Esophagus muscularis mucosa (tissue), 4 donors: ENCODE data around the gene ZNF605. TPM values are rescaled to one million over a fixed set of nuclear protein-coding genes. Genes with fewer than 3 reads are reported as not detected.
"Not testable (repeated sequence)": the region's sequence is repeated elsewhere in the genome, so short reads cannot be mapped to it uniquely, and the experiment has no call there.

Experiments used
- DNase-seq: peaks from one replicate; pipeline ENCODE4 v3.0.0-alpha.2; 2017; ENCODE audit errors: extremely low spot score
- H3K27ac ChIP-seq, 4 donors: fragments of 200-600 bp; sonication (generic); replicated peaks in 1 of 4; 1 replicate in 3 of 4; 2 replicates in 1 of 4; pipeline ENCODE4 v1.5.1; 2016 to 2019; ENCODE audit warnings: mild to moderate bottlenecking in 1 of 4
- H3K27me3 ChIP-seq, 4 donors: fragments of 200-600 bp; sonication (generic); one replicate each; pipeline versions ENCODE4 v1.5.1 to v1.6.0; 2016 to 2019
- H3K36me3 ChIP-seq, 4 donors: fragments of 200-600 bp; sonication (generic); one replicate each; pipeline ENCODE4 v1.5.1; 2016 to 2019
- H3K4me1 ChIP-seq, 4 donors: fragments of 200-600 bp; sonication (generic); one replicate each; pipeline ENCODE4 v1.5.1; 2016 to 2019
- H3K4me3 ChIP-seq, 4 donors: fragments of 200-600 bp; sonication (generic); 1 replicate in 2 of 4; 2 replicates in 2 of 4; pipeline ENCODE4 v1.5.1; 2016 to 2019; ENCODE audit warnings: mild to moderate bottlenecking in 4 of 4, moderate library complexity in 1 of 4
- H3K9me3 ChIP-seq, 4 donors: fragments of 200-600 bp; sonication (generic); 1 replicate in 3 of 4; 2 replicates in 1 of 4; pipeline ENCODE4 v1.5.1; 2016 to 2019
- EP300 ChIP-seq: sonication (generic); formaldehyde crosslinking; IDR thresholded peaks from one replicate; pipeline ENCODE4 v1.6.1; 2017; ENCODE audit warnings: antibody characterized with exemption
- POLR2A ChIP-seq: fragments of 450-650 bp; IDR thresholded peaks from one replicate; pipeline ENCODE4 v1.6.1; 2017; ENCODE audit warnings: antibody characterized with exemption, moderate library complexity, mild to moderate bottlenecking, low read depth
- POLR2AphosphoS5 ChIP-seq, 2 donors: sonication (generic); formaldehyde crosslinking; IDR thresholded peaks; one replicate each; pipeline ENCODE4 v1.6.1; 2017; ENCODE audit warnings: antibody characterized with exemption in 2 of 2
- WGBS: methylation state at CpG from one replicate; pipeline ENCODE4 v1.1.5; 2018; 5-methylcytosine and 5-hydroxymethylcytosine counted together
- intact Hi-C: fragments of 100-400 bp; cut with DNase I; formaldehyde crosslinking; loops from one replicate; pipeline ENCODE4 v1.15.1; 2023
- total RNA-seq, 4 donors: library from RNA; depleted of rRNA; stranded (reverse); fragments of >200 nt; gene quantifications; one replicate each; pipeline versions ENCODE4 v1.1.0 to v1.2.1, GENCODE V29; 2016
- TF ChIP-seq, protein P1 (sequence below), 3 experiments: fragments of 200-600 bp in 2 of 3; fragments of 450-650 bp in 1 of 3; sonication (generic) in 2 of 3; IDR thresholded peaks; one replicate each; pipeline ENCODE4 v1.5.1; 2017 to 2019; ENCODE audit warnings: antibody characterized with exemption in 3 of 3, mild to moderate bottlenecking in 2 of 3, moderate library complexity in 1 of 3

ZNF605 gene
- total RNA-seq, 4 donors from 2014 or later = 5.5 to 9.0 (median 6.1) TPM

GRCh38 chr12:132888852-132889251 is 67.3 kb downstream of the ZNF605 start:
- peak overlapping the region; percentile 89 to 98 (median 94) for H3K27ac ChIP-seq
- TF ChIP-seq POLR2A (no peak), EP300 (no peak), POLR2AphosphoS5 (IDR thresholded peaks at IDR 0.05) (no peak)
- TF ChIP-seq, protein P1, sequence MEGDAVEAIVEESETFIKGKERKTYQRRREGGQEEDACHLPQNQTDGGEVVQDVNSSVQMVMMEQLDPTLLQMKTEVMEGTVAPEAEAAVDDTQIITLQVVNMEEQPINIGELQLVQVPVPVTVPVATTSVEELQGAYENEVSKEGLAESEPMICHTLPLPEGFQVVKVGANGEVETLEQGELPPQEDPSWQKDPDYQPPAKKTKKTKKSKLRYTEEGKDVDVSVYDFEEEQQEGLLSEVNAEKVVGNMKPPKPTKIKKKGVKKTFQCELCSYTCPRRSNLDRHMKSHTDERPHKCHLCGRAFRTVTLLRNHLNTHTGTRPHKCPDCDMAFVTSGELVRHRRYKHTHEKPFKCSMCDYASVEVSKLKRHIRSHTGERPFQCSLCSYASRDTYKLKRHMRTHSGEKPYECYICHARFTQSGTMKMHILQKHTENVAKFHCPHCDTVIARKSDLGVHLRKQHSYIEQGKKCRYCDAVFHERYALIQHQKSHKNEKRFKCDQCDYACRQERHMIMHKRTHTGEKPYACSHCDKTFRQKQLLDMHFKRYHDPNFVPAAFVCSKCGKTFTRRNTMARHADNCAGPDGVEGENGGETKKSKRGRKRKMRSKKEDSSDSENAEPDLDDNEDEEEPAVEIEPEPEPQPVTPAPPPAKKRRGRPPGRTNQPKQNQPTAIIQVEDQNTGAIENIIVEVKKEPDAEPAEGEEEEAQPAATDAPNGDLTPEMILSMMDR (IDR thresholded peaks at IDR 0.05) = no peak
- no peaks in the 10 kb centered on the region for H3K9me3 ChIP-seq
- H3K36me3 ChIP-seq = peaks cover 3 to 10% (median 10%) of the 10 kb centered on the region in 4 donors
- 59% methylated on average over 5 of the region's 6 CpGs for WGBS
- intact Hi-C loops = loop anchor here (10.0 kb wide), 1 partner anchor 124 kb away; the partner anchor contains the start of gene ANKLE2
- H3K4me1 ChIP-seq = peaks cover 0 to 25% (median 18%) of the 10 kb centered on the region in 4 donors
- H3K4me3 ChIP-seq = peak overlapping the region in 1 of 4 donors; percentile 76
- no peaks in the 10 kb centered on the region for H3K27me3 ChIP-seq
- no peak for DNase-seq

DNA sequence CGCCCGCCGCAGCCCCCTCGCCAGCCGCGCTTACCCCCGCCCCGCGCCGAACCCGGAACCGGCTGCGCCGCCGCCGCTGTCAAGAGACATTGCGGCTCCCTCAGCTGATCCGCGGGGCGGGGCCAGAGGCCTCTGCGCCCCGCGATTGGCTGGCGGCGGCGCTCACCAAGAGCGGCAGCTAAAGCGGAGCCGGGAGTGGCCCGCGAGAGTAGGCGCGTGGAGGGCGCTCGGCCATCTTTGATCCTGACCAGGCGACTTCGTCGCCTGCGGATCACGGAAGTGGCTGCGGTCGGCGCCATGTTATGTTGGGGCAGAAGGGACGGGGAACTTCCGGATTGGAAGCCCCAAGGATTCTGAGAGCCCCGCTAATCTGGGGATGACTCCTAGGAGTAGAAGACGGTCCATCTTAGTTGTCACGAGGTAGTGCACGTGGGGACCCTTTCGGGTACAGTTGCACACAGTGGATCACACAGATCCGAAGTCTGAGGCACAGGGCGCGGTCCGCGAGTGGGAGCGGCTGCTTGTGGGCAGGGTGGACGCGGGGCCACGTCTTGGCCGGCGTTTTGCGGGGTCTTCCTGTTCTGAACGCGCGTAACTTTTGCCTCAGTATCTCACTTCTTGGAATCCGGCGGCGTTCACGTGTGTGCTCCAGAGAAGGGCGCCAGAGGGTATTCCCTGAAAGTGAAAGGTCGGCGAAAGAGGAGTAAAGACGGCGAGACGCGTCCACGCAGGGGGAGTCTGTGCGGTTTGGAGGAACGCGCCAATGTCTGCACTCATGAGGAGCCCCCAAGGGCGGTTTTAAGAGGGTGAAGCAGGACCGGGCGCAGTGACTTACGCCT is 68.4 kb downstream of the ZNF605 start, which contains the start of gene CHFR:
Gene CHFR, minus strand, starts transcription at position 93 of the 839 bp plus-strand sequence. CDS start 277 bp downstream, outside the sequence.
- intact Hi-C loops = loop anchor here (10.0 kb wide), 1 partner anchor 123 kb away; the partner anchor contains the start of gene ANKLE2
- WGBS = 3% methylated on average over 21 of the region's 84 CpGs

GRCh38 chr12:132886529-132887477 is 69.3 kb downstream of the ZNF605 start:
- 19% methylated on average over 22 of the region's 64 CpGs for WGBS
- DNase-seq = no peak
- Histone ChIP-seq H3K4me1 (peaks cover 0 to 37% (median 29%) of the 10 kb centered on the region in 4 donors), H3K4me3 (peak overlapping the region; percentile 76 to 97 (median 92)), H3K9me3 (no peaks in the 10 kb centered on the region), H3K36me3 (peaks cover 8 to 25% (median 21%) of the 10 kb centered on the region in 4 donors), H3K27ac (peak overlapping the region; percentile 89 to 98 (median 94)), H3K27me3 (no peaks in the 10 kb centered on the region)
- TF ChIP-seq POLR2A (no peak), EP300 (no peak), POLR2AphosphoS5 (IDR thresholded peaks at IDR 0.05) (no peak)
- TF ChIP-seq, protein P1 (IDR thresholded peaks at IDR 0.05) = no peak
- intact Hi-C loops = loop anchor here (10.0 kb wide), 1 partner anchor 122 kb away; the partner anchor contains the start of gene ANKLE2

More for the DNA sequence above, 68.4 kb downstream of the ZNF605 start, which contains the start of gene CHFR:
- peaks cover 0 to 28% (median 20%) of the 10 kb centered on the region in 4 donors for H3K4me1 ChIP-seq
- no peaks in the 10 kb centered on the region for H3K9me3 ChIP-seq
- peak; percentile 82 to 85 for TF ChIP-seq POLR2AphosphoS5 (IDR thresholded peaks at IDR 0.05)
- TF ChIP-seq, protein P1 (IDR thresholded peaks at IDR 0.05) = no peak
- no peak for TF ChIP-seq EP300
- peak; percentile 11 for TF ChIP-seq POLR2A
- peaks cover 8 to 19% (median 17%) of the 10 kb centered on the region in 4 donors for H3K36me3 ChIP-seq
- DNase-seq = peak; percentile 98
- H3K27me3 ChIP-seq = no peaks in the 10 kb centered on the region
- H3K27ac ChIP-seq = peak within 1 kb of the TSS; percentile 89 to 98 (median 94)
- H3K4me3 ChIP-seq = peak within 1 kb of the TSS; percentile 76 to 97 (median 92)

DNA sequence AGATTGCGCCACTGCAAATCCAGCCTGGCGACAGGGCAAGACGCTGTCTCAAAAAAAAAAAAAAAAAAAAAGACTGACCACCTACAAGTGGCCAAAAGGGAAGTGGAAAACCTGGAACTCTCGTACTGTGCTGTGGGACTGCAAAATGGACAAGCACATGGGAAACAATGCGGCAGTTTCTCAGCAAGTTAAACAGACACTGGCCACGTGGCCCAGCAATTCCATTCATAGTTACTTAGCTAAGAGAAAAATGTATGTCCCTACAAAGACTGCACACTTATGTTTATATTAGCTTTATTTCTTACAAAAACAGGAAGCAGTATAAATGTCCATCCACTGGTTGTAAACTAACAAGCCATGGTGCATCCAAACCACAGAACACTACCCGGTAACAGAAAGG is 74.3 kb downstream of the ZNF605 start:
- Histone ChIP-seq H3K27ac (peak overlapping the region in 3 of 4 donors; percentile 47 to 53 (median 49)), H3K27me3 (no peaks in the 10 kb centered on the region), H3K4me1 (peaks cover 0 to 41% (median 35%) of the 10 kb centered on the region in 4 donors), H3K9me3 (no peaks in the 10 kb centered on the region), H3K36me3 (peaks cover 14 to 51% (median 43%) of the 10 kb centered on the region in 4 donors), H3K4me3 (no peak overlapping the region)
- peak in 1 of 2 donors; percentile 16 for TF ChIP-seq POLR2AphosphoS5 (IDR thresholded peaks at IDR 0.05)
- no peak for TF ChIP-seq POLR2A
- TF ChIP-seq, protein P1 (IDR thresholded peaks at IDR 0.05) = no peak
- no peak for TF ChIP-seq EP300
- no peak for DNase-seq
- WGBS = 74% methylated on average over 7 of the region's 7 CpGs
- intact Hi-C loops = loop anchor here (10.0 kb wide), 1 partner anchor 117 kb away; the partner anchor contains the start of gene ANKLE2

DNA sequence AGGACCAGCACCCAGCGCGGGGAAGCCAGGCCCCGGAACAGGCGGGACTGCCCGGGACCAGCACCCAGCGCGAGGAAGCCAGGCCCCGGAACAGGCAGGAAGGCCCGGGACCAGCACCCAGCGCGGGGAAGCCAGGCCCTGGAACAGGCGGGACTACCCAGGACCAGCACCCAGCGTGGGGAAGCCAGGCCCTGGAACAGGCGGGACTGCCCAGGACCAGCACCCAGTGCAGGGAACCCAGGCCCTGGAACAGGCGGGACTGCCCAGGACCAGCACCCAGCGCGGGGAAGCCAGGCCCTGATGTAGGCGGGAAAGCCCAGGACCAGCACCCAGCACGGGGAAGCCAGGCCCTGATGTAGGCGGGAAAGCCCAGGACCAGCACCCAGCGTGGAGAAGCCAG is 81.5 kb downstream of the ZNF605 start:
- H3K4me1 ChIP-seq, H3K27me3 ChIP-seq, intact Hi-C loops, H3K27ac ChIP-seq, DNase-seq, H3K4me3 ChIP-seq, H3K9me3 ChIP-seq: not testable (repeated sequence)
- peaks cover 67 to 95% (median 90%) of the 10 kb centered on the region in 4 donors for H3K36me3 ChIP-seq
- 89% methylated on average over 21 of the region's 21 CpGs for WGBS
